NCI-H1092 (cell line): ENCODE measurements around the gene GNB1L.

Experiments used
- DNase-seq: peaks from one replicate; lab custom pipeline; 2025; lab: John Stamatoyannopoulos, UW

The GNB1L gene

DNA sequence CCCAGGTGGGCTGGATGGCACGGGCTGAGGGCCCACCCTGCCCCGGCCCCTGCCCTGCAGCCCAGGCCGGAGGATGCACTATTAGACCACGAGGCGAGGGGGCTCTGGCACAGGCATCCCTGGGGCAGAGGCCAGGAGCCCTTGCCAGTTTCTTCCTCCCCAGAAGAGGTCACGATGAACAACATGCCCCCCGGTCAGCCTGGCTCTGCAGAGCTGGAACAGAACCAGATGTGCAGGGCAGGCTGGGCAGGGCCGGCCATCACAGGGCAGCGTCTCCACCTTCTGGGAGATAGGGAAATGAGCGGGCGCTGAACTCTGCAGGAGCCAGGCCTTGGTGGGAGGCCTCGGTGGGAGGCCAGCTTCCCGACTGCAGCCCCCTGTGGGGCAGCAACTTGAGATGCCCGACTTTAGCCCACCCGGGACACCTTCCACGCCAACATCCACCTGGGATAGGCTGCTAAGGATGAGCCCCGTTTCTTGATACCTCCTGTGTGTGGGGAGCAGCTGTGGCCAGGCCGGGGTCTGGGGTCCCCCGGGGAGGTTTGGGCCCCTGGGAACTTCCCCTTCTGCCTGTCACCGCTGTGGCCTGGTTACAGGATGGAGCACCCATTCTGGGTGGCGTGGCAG lies 21.8 kb upstream of the GNB1L start:
- DNase-seq: no peak

DNA sequence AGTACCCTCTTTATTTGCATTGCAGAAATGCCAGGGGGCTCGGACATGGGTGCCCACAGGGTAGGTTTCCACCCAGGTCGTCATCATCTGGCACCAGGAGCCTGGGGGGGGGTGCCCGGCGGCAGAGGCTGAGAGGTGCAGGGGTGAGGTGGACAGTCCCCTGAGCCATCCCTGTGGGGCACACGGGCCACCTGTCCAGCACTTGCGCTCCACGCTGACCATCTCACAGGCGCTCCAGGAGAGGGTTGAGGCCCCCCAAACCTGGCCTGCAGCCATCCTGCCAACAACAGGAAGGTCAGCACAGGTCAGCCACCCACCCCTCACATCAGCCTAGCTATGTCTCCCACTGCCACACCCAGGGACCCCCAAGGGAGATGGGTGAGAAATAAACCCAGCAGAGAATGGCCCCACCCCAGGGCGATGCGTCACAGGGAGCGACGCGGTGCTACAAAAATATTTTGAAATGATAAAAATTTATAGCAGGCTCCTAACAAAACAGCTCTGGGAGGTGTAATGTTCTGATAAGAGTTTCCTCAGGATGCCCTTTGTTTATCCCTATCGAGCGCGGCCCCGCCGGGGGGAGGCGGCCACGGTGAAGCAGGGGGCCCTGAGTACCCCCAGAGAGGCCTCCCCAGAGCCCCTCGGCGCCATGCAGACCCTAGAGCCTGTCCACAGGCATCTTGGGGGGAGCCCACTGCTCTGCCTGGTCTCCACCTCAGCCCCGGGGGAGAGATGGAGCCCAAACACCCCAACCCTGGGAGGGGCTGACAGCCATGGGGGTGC lies 21.0 kb upstream of the GNB1L start:
- no peak for DNase-seq

DNA sequence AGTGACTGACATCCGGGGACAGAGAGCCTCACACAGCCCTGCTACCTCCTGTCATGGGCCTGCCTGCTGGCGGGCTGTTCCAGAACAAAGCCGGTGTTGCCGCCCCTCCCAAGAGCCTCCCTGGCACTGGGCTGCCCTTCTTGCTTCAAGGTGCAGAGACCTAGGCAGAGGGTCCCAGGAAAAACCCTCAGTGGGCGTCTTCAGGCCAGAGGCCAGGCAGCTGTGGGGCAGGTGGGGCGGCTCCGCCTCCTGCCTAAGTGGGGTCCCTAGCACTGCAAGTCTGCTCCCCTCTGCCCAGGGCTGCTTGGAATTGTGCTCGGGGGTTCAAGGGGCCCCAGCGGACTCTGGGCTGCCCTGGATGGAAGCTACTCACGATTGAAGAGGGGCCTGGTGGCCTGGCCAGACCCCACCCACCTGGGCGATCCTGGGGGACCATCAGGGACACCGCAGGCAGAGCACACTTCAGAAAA lies 20.4 kb upstream of the GNB1L start:
- DNase-seq: no peak

GRCh38 chr22:19874307-19875060 lies 19.8 kb upstream of the GNB1L start:
- no peak for DNase-seq

DNA sequence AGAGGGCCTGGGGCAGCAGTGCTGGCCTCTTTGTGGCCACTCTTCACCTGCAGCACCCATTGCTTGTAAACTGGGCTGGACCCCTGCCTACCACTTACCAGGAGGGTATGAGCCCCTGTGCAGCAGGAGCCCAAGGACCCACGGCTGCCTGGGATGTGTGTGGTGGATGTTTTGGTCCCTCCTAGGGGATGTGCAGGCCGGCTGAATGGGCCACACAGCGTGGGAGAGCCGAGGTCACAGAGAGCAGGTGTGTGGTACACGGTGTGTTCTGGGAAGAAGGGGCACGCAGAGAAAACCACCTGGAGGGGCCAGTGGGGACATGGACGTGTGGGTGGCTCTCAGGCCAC lies 19.3 kb upstream of the GNB1L start:
- no peak for DNase-seq

GRCh38 chr22:19873138-19873959 lies 18.7 kb upstream of the GNB1L start:
- DNase-seq: no peak

GRCh38 chr22:19872779-19873137 lies 18.1 kb upstream of the GNB1L start:
- DNase-seq: no peak

DNA sequence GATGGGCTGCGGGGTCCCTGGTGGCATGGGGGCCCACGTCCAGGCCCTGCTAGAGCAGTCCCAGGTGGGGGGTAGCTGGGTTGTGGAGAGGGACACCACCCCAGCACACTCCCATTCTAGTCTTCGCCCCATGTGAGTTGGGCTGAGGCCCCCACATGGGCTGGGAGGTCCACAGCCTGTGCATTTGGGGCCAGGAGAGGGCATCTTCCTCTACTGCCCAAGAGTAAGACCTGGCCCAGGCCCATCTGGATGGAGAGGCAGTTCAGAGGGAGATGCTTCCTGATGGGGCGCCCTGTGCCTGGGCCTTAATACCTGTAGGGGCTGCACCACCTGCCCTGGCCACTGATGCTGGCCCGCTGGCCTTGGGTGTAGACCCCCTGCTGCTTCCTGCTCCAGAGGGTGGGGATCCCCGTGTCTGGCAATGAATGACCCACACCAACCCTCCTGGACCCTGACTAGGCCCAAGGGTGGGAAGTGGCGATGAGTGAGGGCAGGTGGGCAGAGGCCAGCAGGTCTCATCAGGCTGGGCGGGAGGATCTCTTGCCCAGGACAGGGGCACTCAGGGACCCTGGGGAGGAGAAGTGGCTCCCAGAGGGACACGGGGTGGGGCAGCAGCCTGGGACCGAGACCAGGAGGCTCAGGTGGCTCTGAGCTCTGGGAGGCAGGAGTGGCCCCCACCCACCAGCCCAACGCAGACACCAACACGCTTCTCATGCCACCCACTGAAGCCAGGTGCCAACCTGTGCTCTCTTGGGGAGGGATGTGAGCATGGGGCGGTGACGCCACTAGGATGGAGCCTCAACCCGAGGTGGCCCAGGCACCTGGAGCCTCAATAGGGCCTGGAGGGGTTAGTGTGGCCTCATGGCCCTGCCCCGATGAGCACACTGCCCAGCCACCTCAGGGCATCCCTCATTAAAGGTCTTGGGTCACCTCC lies 17.4 kb upstream of the GNB1L start:
- no peak for DNase-seq

DNA sequence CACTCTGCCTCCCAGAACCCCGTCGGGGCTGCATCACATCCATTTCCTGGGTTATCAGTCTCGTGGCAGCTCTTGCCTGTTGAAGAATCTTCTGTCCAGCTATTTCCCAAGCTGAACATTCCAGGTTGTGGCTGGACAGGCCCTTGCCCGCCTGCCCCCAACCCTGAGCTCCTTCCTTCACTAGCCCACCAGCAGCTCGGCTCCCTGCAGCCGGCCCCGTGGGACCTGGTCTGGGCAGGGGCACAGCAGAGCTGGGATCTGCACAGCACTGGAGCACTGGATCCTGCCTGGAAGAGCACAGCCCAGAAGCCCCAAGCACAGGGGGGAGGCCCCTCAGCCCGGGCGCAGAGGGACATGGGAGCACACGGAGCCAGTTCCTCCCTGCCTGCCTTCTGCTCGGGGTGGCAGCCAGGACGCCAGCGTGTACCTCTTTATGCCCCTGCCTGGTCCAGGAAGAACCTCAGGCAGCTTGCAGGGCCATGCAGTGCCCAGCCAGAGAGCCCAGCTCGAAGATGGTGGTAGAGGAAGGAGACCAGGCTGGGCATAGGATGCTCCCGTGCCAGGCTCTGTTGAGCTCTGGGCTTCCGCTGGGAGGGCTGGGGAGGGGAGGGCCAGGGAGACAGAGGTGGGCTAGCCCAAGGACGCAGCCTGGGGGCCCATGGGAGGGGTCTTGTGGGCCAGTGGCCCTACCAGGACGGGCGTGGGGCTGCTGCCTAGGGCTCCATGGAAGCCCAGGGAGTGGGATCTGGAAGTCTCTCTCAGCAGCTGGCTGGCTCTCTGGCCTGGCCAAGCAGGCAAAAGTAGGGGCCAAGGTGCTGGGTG lies 16.6 kb upstream of the GNB1L start:
- no peak for DNase-seq

GRCh38 chr22:19870153-19871022 lies 15.7 kb upstream of the GNB1L start:
- no peak for DNase-seq

DNA sequence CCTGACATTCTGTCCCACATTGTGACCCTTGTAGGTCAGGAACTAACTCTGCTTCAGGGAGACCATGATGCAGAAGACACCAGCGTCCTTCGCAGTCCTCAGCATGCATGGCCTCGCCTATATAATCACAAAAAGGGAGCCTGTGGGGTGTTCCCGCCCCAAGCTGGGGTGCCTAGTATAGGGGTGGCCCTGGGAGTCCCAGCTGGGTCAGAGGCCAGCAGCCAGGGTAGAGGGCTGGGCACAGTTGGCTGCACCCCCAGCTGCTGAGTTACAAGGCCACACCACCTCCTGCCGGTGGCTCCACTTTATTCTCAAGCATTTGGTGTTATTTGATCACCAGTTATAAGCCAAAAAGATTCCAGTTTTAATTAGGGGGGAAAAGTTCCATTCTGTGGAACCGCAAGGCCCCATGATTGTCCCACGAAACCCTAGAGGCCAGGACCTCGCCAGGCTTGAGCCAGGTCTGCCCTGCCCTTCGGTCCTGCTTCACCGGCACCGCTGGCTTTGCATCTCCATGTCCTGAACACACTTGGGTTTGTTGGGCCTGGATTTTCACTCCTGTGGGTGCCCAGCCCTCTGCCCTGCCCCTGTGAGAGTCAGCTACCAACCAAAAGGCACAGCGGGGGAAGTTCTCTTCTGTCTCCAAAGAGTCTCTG lies 15.0 kb upstream of the GNB1L start:
- DNase-seq: no peak

- no peak for DNase-seq
These were observed 14.2 kb upstream of the GNB1L start for GRCh38 chr22:19868773-19869471.

GRCh38 chr22:19868333-19868732 lies 13.7 kb upstream of the GNB1L start:
- no peak for DNase-seq

- DNase-seq: no peak
These were observed 12.9 kb upstream of the GNB1L start for GRCh38 chr22:19867617-19868016.

DNA sequence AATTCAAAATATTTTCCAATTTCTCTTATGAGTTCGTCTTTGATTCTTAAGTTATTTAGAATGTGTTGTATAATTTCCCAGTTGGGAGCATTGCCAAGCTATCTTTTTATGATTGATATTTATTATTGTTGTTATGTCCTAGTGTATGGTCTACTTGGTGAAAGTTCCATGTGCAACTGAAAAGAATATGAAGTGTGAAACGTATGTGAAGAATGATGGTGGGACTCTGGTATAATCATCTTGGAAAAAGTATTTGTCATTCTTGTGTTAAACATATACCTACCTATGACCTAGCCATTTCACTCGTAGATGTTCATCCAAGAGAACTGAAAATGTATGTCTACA lies 12.0 kb upstream of the GNB1L start:
- DNase-seq: no peak

- DNase-seq: no peak
These were observed 10.6 kb upstream of the GNB1L start for GRCh38 chr22:19865141-19865829.

GRCh38 chr22:19864538-19865106 lies 9.9 kb upstream of the GNB1L start:
- no peak for DNase-seq
